Stimulated activated CD4-positive, alpha-beta T cell treated with anti-CD3 and anti-CD28 coated beads, Interleukin-1b, Interleukin-23, amount 100 ng/mL, for 1 hour (primary cell): Measurements from ENCODE around the gene KCNRG.
"Not testable (repeated sequence)": the region's sequence is repeated elsewhere in the genome, so short reads cannot be mapped to it uniquely, and the experiment has no call there.

Experiments
- DNase-seq, 2 donors: peaks; one replicate each; pipeline ENCODE4 v3.0.0-alpha.2; 2020; ENCODE audit warnings: low read depth in 2 of 2

KCNRG gene

GRCh38 chr13:50015258-50015657, at the start of gene KCNRG:
Gene KCNRG (plus strand): TSS chr13:50015444. CDS start chr13:50015494, 50 bp downstream.
- DNase-seq, result no peak

GRCh38 chr13:49967456-49967855, 47.8 kb upstream of the KCNRG start:
- DNase-seq, result no peak

- DNase-seq, result no peak
Measured at GRCh38 chr13:49972709-49973108, 42.5 kb upstream of the KCNRG start.

GRCh38 chr13:49975826-49976225, 39.4 kb upstream of the KCNRG start:
- DNase-seq, result no peak

- DNase-seq, result peak; percentile 44 to 50
Measured at GRCh38 chr13:49976314-49977258, 38.7 kb upstream of the KCNRG start.

- no peak for DNase-seq
Measured at GRCh38 chr13:49977992-49978391, 37.3 kb upstream of the KCNRG start.

GRCh38 chr13:49980266-49980665, 35.0 kb upstream of the KCNRG start:
- no peak for DNase-seq

- DNase-seq, result no peak
Measured at GRCh38 chr13:49985129-49985528, 30.1 kb upstream of the KCNRG start.

- DNase-seq, result no peak
Measured at GRCh38 chr13:49986471-49986870, 28.8 kb upstream of the KCNRG start.

GRCh38 chr13:49990612-49991011, 24.6 kb upstream of the KCNRG start:
- not testable (repeated sequence) for DNase-seq

GRCh38 chr13:49993111-49993510, 22.1 kb upstream of the KCNRG start:
- no peak for DNase-seq

- DNase-seq, result no peak
Measured at GRCh38 chr13:49993666-49994065, 21.6 kb upstream of the KCNRG start.

GRCh38 chr13:49995625-49996101, 19.6 kb upstream of the KCNRG start:
- no peak for DNase-seq

GRCh38 chr13:49996161-49996915, 18.9 kb upstream of the KCNRG start:
- peak; percentile 68 to 72 for DNase-seq

GRCh38 chr13:49996951-49997895, 18.0 kb upstream of the KCNRG start, which contains the start of gene TRIM13:
Gene TRIM13 (plus strand): TSS chr13:49997042. CDS start chr13:50011941, 14,899 bp downstream.
- peak; percentile 51 to 63 for DNase-seq

GRCh38 chr13:49997955-49998354, 17.3 kb upstream of the KCNRG start:
- no peak for DNase-seq

GRCh38 chr13:49998714-49999624, 16.3 kb upstream of the KCNRG start:
- no peak for DNase-seq

GRCh38 chr13:50001287-50001686, 14.0 kb upstream of the KCNRG start:
- DNase-seq, result no peak

GRCh38 chr13:50006426-50007135, 8.7 kb upstream of the KCNRG start:
- DNase-seq, result no peak

GRCh38 chr13:50011461-50011860, 3.8 kb upstream of the KCNRG start:
- DNase-seq, result no peak
